PFSK-1 (cell line): ENCODE measurements around the gene SKI.

Source experiments
- POLR2AphosphoS5 ChIP-seq: IDR thresholded peaks from 2 replicates; pipeline ENCODE4 v1.6.1; 2012; ENCODE audit warnings: low read depth, mild to moderate bottlenecking, control low read depth, low read length, moderate library complexity
- TAF1 ChIP-seq: IDR thresholded peaks from 2 replicates; pipeline ENCODE4 v1.6.1; 2012; ENCODE audit warnings: low read length, control low read depth, borderline replicate concordance; ENCODE audit not compliant: insufficient read depth
- TF ChIP-seq, protein P1 (sequence below), 2 experiments: IDR thresholded peaks; 2 replicates each; pipeline versions ENCODE4 v1.6.1 to v1.8.0; 2011 to 2012; ENCODE audit warnings: low read depth in 2 of 2, low read length in 2 of 2, control low read depth in 1 of 2, inconsistent platforms in 1 of 2, mild to moderate bottlenecking in 1 of 2, moderate library complexity in 1 of 2; ENCODE audit not compliant: insufficient read depth in 1 of 2

DNA sequence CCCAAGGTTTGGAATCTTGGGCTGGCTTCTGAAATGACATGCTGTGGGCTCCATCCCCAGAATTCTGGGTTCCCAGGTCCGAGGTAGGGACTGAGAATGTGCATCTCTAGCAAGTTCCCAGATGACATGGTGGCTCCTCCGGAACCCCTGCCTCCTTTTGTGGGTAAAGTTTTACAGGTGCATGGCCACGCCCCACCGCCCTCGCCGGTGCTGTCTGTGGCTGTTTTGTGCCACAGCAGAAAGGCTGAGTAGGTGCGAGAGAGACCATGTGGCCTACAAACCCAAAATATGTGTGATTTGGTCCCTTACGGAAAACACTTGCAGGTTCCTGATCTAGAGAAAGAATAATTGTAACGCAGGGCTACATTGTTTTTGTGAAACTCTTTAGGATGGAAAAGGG is 30.9 kb downstream of the SKI start:
- no peak for TF ChIP-seq POLR2AphosphoS5
- TF ChIP-seq, protein P1, sequence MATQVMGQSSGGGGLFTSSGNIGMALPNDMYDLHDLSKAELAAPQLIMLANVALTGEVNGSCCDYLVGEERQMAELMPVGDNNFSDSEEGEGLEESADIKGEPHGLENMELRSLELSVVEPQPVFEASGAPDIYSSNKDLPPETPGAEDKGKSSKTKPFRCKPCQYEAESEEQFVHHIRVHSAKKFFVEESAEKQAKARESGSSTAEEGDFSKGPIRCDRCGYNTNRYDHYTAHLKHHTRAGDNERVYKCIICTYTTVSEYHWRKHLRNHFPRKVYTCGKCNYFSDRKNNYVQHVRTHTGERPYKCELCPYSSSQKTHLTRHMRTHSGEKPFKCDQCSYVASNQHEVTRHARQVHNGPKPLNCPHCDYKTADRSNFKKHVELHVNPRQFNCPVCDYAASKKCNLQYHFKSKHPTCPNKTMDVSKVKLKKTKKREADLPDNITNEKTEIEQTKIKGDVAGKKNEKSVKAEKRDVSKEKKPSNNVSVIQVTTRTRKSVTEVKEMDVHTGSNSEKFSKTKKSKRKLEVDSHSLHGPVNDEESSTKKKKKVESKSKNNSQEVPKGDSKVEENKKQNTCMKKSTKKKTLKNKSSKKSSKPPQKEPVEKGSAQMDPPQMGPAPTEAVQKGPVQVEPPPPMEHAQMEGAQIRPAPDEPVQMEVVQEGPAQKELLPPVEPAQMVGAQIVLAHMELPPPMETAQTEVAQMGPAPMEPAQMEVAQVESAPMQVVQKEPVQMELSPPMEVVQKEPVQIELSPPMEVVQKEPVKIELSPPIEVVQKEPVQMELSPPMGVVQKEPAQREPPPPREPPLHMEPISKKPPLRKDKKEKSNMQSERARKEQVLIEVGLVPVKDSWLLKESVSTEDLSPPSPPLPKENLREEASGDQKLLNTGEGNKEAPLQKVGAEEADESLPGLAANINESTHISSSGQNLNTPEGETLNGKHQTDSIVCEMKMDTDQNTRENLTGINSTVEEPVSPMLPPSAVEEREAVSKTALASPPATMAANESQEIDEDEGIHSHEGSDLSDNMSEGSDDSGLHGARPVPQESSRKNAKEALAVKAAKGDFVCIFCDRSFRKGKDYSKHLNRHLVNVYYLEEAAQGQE (IDR thresholded peaks at IDR 0.05; ENCODE audit: insufficient read depth in 1 of 2, low read depth in 2 of 2, low read length in 2 of 2): no peak
- no peak for TF ChIP-seq TAF1
